ENCODE measurements around the gene COA8.

Gene COA8

DNA sequence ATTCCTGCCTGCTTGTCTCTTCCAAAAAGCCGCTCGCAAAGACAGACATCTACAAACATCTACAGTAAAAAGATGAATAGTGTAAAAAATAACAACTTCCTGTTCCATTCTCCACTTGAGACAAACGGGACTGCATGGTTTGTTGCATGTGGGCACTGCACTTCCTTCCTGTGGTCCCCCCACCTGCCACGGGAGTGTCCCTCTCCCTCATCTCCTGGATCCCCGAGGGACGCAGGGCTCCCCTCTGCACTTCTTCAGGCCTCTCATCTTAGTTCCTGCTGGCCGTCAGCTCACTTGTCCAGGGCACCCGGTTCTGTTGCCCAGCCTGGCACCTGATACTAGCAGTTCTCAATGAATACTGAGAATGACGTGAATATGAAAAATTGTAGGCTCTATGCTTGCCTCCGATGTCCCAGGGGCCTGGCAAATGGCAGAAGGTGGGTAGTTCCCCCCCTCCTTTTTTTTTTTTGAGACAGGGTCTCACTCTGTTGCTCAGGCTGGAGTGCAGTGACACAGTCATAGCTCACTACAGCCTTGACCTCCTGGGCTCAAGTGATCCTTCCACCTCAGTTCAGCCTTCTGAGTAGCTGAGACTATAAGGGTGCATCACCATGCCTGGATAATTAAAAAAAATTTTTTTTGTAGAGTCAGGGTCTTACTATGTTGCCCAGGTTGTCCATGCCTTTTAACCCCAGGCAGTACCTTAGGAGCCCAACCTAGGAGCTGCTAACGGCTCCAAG, 62.8 kb downstream of the COA8 start:
- DNase-seq, result no peak

DNA sequence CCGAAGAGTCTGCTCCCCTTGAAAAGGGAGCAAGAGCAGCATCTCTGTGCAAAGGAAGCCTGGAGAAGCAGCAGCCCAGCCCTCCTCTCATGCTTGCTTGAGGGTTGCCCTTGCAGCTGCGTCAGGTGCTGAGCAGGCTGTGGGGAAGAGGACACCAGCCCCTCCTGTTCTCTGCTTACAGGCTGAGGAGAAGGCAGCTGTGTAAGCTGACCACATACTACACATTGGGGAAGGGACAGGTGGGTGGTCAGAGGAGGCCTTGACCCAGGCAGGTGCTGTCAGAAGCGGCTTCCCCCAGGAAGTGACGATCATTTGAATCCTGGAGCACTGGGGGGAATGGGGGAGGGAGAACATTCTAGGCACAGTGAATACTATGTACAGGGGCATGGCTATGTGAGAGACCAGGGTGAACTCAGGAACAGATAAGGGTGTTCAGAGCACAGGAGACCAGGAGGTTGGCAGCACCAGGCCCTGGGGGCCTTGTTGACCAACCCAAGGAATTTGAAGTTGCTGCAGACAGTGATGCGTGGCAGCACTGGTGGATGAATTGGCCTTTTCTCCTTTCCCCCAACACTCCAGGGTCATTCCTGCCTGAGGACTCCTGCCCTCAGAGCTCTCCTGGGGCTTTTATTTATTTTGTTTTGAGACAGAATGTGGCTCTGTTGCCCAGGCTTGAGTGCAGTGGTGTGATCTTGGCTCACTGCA, 63.5 kb downstream of the COA8 start:
- DNase-seq, result peak; percentile 65

DNA sequence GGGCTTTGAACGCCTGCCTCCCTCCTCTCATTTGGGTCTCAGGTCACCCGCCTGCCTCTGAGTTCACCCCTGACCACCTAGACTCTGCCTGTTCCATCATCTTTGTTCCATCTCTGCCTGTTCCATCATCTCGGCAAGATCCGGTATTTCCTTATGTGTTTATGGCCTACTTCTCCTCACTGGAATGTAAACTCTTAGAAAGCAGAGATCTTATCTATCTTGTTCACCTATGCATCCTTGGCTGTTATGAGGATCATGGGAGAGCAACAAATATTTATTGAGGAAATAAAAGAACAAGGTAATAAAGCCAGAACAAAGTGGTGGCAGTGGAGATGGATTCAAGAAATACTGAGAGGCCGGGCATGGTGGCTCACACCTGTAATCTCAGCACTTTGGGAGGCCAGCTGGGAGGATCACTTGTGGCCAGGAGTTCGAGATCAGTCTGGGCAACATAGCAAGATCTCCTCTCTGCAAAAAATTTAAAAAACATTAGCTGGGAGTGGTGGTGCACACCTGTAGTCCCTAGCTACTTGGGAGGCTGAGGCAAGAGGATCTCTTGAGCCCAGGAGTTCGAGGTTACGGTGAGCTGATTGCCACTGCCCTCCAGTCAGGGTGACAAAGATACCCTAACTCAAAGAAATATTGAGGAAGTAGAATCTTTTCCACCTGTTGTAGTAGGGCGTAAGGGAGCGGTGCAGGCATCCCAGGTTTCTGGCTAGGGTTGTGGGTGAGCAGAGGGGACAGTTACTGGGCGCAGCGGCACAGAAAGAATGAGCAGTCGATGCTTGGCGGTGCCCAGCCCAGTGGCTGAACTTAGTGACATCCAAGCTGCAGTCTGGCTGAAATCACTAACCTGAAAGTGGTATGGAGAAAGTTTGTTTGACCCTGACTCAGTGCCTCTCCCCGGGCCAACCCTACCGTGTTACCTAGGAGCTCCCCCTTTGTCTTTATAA, 64.6 kb downstream of the COA8 start:
- DNase-seq, result no peak

DNA sequence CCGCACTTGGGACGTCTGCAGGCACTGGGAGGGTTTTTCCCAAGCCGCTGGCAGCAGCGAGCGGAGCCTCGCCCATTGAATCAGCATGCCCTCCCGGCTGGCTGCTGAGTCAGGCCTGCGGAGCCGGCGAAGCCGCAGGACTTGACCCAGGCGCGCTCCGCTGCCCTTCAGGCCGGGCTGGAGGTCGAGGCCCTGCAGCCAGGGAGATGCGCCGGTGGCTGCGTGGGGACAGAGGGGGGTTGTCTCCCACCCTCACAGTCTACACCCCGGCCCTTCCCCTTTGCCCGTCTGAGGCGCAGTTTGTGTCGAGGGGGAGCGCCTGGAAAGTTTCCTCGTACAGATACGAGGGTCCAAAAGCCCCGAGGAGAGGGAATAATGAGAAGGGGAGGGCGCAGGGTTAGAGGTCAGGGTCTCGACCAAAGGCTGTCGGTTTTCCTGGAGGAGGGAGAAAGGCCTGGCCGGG, 65.5 kb downstream of the COA8 start:
- no peak for DNase-seq

DNA sequence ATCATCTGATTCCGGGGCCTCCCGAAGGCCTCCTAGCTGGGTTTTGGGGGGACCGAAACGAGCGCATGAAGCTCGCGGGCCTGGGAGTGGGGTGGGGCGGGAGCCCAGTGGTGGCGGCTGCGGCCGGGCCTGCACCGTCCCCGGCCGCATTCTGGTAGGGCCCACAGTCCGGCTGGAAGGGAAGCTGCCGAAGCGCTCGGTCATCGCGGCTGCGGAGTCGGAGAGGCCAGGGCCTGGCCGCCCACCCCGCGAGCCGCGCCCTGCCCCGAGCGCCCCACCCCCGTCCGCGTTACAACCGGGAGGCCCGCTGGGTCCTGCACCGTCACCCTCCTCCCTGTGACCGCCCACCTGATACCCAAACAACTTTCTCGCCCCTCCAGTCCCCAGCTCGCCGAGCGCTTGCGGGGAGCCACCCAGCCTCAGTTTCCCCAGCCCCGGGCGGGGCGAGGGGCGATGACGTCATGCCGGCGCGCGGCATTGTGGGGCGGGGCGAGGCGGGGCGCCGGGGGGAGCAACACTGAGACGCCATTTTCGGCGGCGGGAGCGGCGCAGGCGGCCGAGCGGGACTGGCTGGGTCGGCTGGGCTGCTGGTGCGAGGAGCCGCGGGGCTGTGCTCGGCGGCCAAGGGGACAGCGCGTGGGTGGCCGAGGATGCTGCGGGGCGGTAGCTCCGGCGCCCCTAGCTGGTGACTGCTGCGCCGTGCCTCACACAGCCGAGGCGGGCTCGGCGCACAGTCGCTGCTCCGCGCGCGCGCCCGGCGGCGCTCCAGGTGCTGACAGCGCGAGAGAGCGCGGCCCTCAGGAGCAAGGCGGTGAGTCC, 66.1 kb downstream of the COA8 start, which contains the start of gene KLC1:
KLC1 (plus strand) TSS at position 528 of the 819 bp plus-strand sequence. CDS start 25,354 bp downstream, outside the sequence.
- peak; percentile 84 for DNase-seq

DNA sequence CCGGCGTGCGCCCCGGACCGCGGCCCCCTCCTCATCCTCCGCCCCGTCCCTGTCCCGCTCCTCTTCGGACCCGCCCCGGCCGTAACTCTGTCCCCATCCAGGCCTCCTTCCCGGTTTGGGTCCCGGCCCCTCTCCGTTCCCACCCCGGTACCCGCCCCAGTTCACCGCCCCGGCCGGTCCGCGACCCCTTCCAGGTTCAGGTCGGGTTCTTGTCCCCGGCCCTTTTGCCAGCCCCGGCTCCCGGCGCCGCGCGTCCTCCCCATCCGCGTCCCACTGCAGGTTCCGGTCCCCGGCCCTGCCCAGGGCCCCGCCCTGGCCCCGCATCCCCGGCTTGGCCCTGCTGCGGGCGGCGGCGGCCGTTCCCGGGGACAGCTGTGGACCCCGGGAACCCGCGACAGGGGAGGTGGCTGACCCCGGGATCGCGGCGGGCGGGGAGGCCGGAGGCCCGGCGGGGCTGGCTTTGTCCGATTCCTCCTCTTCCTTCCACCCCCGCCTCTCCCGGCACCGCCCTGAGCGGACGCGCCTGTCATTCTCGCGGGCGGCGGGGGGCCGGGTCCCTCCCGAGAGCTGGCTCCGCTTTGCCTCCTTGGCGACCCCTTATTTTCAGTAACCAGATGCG, 66.9 kb downstream of the COA8 start:
- peak; percentile 82 for DNase-seq

DNA sequence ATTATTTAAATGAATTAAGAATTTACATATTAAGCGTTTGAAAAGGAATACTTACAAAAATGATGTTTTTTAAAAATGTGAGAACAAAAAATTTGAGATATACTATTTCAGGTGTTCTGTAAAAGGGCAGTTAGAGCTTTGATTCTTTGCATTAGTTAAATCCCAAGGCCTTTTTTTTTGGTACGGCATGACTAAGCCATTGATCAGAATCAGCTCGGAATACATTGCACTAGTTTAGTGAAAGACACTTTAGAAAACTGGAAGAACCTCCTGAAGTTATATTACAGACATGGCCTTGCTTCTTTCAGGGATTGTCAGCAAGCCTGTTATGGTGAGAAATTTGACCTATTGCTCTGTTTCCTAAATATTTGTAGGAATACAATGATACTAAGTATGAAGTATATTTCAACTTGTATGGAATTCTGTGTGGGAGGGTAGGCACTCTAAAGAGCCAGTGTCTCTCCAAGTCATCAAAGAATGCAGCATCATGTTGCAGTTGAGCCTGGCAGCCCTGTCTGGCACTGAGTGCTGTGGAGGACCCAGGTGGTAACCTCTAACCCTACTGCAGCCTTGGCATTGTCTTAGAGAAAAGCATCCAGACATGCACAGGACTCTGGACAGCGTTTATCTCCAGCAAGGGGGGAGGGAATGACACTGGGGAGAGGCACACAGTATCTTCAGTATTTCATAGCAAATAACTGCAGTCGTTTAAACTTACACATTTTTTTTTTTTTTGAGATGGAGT, 67.8 kb downstream of the COA8 start:
- peak; percentile 24 for DNase-seq

DNA sequence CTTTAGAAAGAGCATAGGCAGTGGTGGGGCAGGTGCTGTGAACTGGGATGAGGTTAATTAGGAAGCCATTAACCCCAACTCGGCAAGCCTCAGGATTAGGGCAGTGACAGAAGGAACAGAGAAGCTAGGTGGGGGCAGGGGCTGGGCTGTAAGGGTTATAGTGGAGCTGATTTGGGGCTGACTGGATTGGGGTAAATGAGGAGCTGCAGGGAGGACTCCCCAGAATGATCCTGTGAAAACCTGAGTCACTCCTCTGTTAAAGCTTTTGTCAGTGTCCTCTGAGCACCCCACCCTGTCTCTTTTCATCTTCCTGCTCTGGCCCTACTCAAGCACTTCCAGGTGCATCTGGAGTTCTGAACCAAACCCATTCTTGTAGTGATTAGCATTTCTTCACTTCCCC, 70.6 kb downstream of the COA8 start:
- DNase-seq, result no peak

DNA sequence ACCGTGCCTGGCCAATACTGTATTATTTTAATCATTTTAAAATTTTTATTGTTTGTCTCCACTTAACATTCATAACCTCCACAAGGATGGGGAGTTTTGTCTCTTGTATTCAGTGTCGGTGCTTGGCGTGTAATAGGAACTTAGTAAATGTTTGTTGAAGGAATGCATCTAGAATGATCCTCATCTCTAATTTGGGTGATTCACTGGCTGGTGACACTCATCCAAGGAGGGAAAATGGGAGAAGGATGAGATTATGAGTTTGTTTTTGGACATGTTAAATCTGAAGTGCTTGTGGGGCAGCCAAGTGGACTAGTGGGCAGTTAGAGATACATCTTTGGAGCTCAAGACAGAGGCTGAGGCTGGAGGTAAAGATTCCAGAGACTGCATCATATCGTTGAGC, 71.4 kb downstream of the COA8 start:
- DNase-seq, result no peak

DNA sequence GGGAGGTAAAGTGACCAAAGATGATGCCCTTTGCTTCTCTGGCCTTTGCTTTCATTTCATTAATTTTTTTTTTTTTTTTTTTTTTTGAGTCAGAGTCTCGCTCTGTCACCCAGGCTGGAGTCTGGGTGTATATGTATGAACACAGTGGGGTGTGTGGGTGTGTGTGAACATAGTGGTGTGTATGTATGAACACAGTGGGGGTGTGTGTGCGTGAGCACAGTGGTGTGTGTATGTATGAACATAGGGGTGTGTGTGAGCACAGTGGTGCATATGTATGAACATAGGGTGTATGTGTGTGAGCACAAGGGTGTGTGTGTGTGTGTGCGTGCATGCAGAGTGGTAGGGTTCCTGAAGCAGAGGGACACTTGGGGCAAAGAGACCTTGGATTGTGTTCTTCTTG, 75.8 kb downstream of the COA8 start:
- DNase-seq, result no peak

Data from NCI-H69 (cell line).